ENCODE measurements around the gene MAP3K6.

GRCh38 chr1:27355683-27356082 lies 11.1 kb downstream of the MAP3K6 start:
- TF ChIP-seq POLR2AphosphoS5 (IDR thresholded peaks at IDR 0.05; ENCODE audit: borderline replicate concordance, low read depth, low read length) = no peak
- TF ChIP-seq EZH2 (IDR thresholded peaks at IDR 0.05) = no peak
- TF ChIP-seq FOXP2 (optimal IDR thresholded peaks at IDR 0.05; ENCODE audit: control extremely low read depth, extremely low read length, insufficient read depth) = no peak
